ENCODE data around the gene AIFM1. TPM values are rescaled to one million over a fixed set of nuclear protein-coding genes. Genes with fewer than 3 reads are reported as not detected.

Gene AIFM1
- polyA plus RNA-seq, 1 of the 3 experiments (the other 2 are of a cell fraction): 49.8 TPM

DNA sequence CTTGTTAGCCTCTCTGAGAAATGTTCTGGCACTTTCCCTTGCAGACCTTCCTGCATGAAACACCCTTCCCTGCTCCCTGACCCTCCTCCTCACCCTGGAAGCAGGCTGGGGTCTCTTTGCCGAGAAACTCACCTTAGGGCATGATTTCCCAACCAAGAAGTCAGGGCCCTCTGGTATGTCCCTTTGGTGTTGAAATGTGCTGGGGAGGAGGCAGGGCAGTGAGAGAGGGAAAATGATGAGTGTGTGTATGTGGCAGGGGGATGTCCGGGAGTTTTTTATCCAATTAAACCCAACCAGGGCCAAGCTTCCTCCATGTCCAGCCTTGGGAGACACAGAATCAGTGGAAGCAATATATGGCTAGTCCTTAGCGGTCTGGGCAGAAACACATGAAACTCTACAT lies 60.4 kb downstream of the AIFM1 start:
- Histone ChIP-seq H3K9me2 (no peaks in the 10 kb centered on the region), H2AFZ (ENCODE audit: low read depth) (no peak overlapping the region), H3K79me2 (ENCODE audit: insufficient read depth) (peaks cover 84% of the 10 kb centered on the region), H3K36me3 (replicated peaks in 1 of 2; ENCODE audit: control insufficient read depth in 1 of 2, insufficient read depth in 2 of 2, low read length in 1 of 2) (no peaks in the 10 kb centered on the region), H4K20me1 (ENCODE audit: insufficient read depth) (peaks cover 14% of the 10 kb centered on the region; the same call in 1 of the 2 replicates), H3K4me2 (no peak overlapping the region), H3F3A (replicated peaks; ENCODE audit: insufficient read depth) (no peaks in the 10 kb centered on the region), H3K27ac (ENCODE audit: low read depth in 2 of 2, low read length in 1 of 2) (no peak overlapping the region), H3K9me3 (no peaks in the 10 kb centered on the region), H3K9ac (no peak overlapping the region), H3K4me3 (ENCODE audit: low read depth in 2 of 2, low read length in 1 of 2) (no peak overlapping the region), H3K27me3 (ENCODE audit: insufficient read depth) (peaks cover 20% of the 10 kb centered on the region; the same call in 1 of the 2 replicates), H3K4me1 (ENCODE audit: control insufficient read depth in 1 of 2, insufficient read depth in 2 of 2, low read depth in 1 of 2, low read length in 1 of 2) (peaks cover 0 to 13% of the 10 kb centered on the region in 2 experiments; a peak in 1 of 4 replicates)
- CTCF ChIA-PET: interaction anchor here (1.0 to 2.1 kb wide), 3 partner anchors 16 to 45 kb away, joined by 3 to 9 read pairs (median 3); no protein-coding TSS in a partner anchor
- DNase-seq: no peak
- 43% methylated on average over 2 of the region's 3 CpGs for WGBS (ENCODE audit: low lambda C conversion rate)
- TF ChIP-seq, protein P1, sequence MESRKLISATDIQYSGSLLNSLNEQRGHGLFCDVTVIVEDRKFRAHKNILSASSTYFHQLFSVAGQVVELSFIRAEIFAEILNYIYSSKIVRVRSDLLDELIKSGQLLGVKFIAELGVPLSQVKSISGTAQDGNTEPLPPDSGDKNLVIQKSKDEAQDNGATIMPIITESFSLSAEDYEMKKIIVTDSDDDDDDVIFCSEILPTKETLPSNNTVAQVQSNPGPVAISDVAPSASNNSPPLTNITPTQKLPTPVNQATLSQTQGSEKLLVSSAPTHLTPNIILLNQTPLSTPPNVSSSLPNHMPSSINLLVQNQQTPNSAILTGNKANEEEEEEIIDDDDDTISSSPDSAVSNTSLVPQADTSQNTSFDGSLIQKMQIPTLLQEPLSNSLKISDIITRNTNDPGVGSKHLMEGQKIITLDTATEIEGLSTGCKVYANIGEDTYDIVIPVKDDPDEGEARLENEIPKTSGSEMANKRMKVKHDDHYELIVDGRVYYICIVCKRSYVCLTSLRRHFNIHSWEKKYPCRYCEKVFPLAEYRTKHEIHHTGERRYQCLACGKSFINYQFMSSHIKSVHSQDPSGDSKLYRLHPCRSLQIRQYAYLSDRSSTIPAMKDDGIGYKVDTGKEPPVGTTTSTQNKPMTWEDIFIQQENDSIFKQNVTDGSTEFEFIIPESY (IDR thresholded peaks at IDR 0.05; ENCODE audit: borderline replicate concordance, low read depth): no peak
- no peak for TF ChIP-seq TAF1 (IDR thresholded peaks at IDR 0.05; ENCODE audit: borderline replicate concordance, low read depth, low read length)
- no peak for TF ChIP-seq RFX5 (IDR thresholded peaks at IDR 0.05; ENCODE audit: low read length)
- no peak for TF ChIP-seq SMC3 (IDR thresholded peaks at IDR 0.05; ENCODE audit: low read depth, low read length)
- no peak for TF ChIP-seq JUND (IDR thresholded peaks at IDR 0.05)
- no peak for TF ChIP-seq FOSL2 (IDR thresholded peaks at IDR 0.05; ENCODE audit: borderline replicate concordance, low read depth)
- TF ChIP-seq TEAD4 (IDR thresholded peaks at IDR 0.05; ENCODE audit: borderline replicate concordance, insufficient read depth): no peak
- no peak for TF ChIP-seq SIN3A (IDR thresholded peaks at IDR 0.05; ENCODE audit: borderline replicate concordance, low read depth, low read length)
- TF ChIP-seq GABPA (IDR thresholded peaks at IDR 0.05; ENCODE audit: low read depth): no peak
- TF ChIP-seq, protein P2, sequence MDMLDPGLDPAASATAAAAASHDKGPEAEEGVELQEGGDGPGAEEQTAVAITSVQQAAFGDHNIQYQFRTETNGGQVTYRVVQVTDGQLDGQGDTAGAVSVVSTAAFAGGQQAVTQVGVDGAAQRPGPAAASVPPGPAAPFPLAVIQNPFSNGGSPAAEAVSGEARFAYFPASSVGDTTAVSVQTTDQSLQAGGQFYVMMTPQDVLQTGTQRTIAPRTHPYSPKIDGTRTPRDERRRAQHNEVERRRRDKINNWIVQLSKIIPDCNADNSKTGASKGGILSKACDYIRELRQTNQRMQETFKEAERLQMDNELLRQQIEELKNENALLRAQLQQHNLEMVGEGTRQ (IDR thresholded peaks at IDR 0.05; ENCODE audit: borderline replicate concordance, low read depth, low read length): no peak
- TF ChIP-seq ELF1 (IDR thresholded peaks at IDR 0.05): no peak
- no peak for TF ChIP-seq CHD2 (IDR thresholded peaks at IDR 0.05; ENCODE audit: low read length, partially characterized antibody)
- TF ChIP-seq FOXM1 (IDR thresholded peaks at IDR 0.05; ENCODE audit: low read depth): no peak
- TF ChIP-seq NFIC (IDR thresholded peaks at IDR 0.05; ENCODE audit: borderline replicate concordance): no peak
- TF ChIP-seq, protein P3, sequence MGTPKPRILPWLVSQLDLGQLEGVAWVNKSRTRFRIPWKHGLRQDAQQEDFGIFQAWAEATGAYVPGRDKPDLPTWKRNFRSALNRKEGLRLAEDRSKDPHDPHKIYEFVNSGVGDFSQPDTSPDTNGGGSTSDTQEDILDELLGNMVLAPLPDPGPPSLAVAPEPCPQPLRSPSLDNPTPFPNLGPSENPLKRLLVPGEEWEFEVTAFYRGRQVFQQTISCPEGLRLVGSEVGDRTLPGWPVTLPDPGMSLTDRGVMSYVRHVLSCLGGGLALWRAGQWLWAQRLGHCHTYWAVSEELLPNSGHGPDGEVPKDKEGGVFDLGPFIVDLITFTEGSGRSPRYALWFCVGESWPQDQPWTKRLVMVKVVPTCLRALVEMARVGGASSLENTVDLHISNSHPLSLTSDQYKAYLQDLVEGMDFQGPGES (IDR thresholded peaks at IDR 0.05; ENCODE audit: low read depth, low read length): no peak
- TF ChIP-seq MXI1 (IDR thresholded peaks at IDR 0.05; ENCODE audit: low read depth, low read length): no peak
- no peak for TF ChIP-seq EZH2phosphoT487 (IDR thresholded peaks at IDR 0.05; ENCODE audit: borderline replicate concordance, low read depth)
- no peak for TF ChIP-seq RAD21 (IDR thresholded peaks at IDR 0.05; ENCODE audit: low read length)
- no peak for TF ChIP-seq FOXJ3 (CRISPR knock-in tag; IDR thresholded peaks at IDR 0.05)
- POLR2A ChIA-PET: no interaction called here
